Endodermal cell (in vitro differentiated cells): ENCODE measurements around the gene PDGFRB. TPM values are rescaled to one million over a fixed set of nuclear protein-coding genes. Genes with fewer than 3 reads are reported as not detected.

Source experiments
- DNase-seq: peaks from one replicate; pipeline ENCODE4 v3.0.0-alpha.2; 2017
- H3K27ac ChIP-seq: 2 replicates; pipeline ENCODE4 v1.5.1; 2013; ENCODE audit warnings: mild to moderate bottlenecking, low read depth, low read length, moderate library complexity
- H3K27me3 ChIP-seq: 2 replicates; pipeline ENCODE4 v1.6.1; 2013; ENCODE audit warnings: mild to moderate bottlenecking, low read length, moderate library complexity; ENCODE audit not compliant: insufficient read depth, control insufficient read depth, poor library complexity, severe bottlenecking
- H3K36me3 ChIP-seq: 2 replicates; pipeline ENCODE4 v1.7.0; 2013; ENCODE audit warnings: mild to moderate bottlenecking, low read length, moderate library complexity; ENCODE audit not compliant: control insufficient read depth, insufficient read depth
- H3K4me1 ChIP-seq: one replicate; pipeline ENCODE4 v1.7.0; 2013; ENCODE audit warnings: low read length; ENCODE audit not compliant: control insufficient read depth, insufficient read depth
- H3K4me3 ChIP-seq: 2 replicates; pipeline ENCODE4 v1.5.1; 2013; ENCODE audit warnings: mild to moderate bottlenecking, low read length, moderate library complexity
- H3K9ac ChIP-seq: 2 replicates; pipeline ENCODE4 v1.6.1; 2013; ENCODE audit warnings: mild to moderate bottlenecking, low read length, moderate library complexity; ENCODE audit not compliant: poor library complexity, severe bottlenecking; ENCODE audit errors: extremely low read depth
- H3K9me3 ChIP-seq: 2 replicates; pipeline ENCODE4 v1.6.1; 2013; ENCODE audit warnings: mild to moderate bottlenecking, low read length, moderate library complexity; ENCODE audit not compliant: control insufficient read depth
- H3K27ac Mint-ChIP-seq: 2 replicates; pipeline ENCODE4 v1.8.0; 2020; ENCODE audit warnings: mixed read lengths
- H3K27me3 Mint-ChIP-seq: 2 replicates; pipeline ENCODE4 v1.8.0; 2021; ENCODE audit warnings: mild to moderate bottlenecking, mixed read lengths; ENCODE audit not compliant: insufficient read depth
- H3K36me3 Mint-ChIP-seq: 2 replicates; pipeline ENCODE4 v1.8.0; 2020; ENCODE audit warnings: low read depth, mixed read lengths
- H3K4me1 Mint-ChIP-seq: 2 replicates; pipeline ENCODE4 v1.8.0; 2020; ENCODE audit warnings: mixed read lengths
- H3K4me3 Mint-ChIP-seq: 2 replicates; pipeline ENCODE4 v1.8.0; 2020; ENCODE audit warnings: mild to moderate bottlenecking, moderate library complexity, mixed read lengths
- H3K9me3 Mint-ChIP-seq: 2 replicates; pipeline ENCODE4 v1.8.0; 2020; ENCODE audit warnings: mild to moderate bottlenecking, mixed read lengths
- WGBS, 2 experiments: methylation state at CpG; one replicate each; pipeline versions ENCODE4 v1.1.5 to v1.1.7; 2013; ENCODE audit warnings: missing lambda C conversion rate in 2 of 2, mixed read lengths in 1 of 2; ENCODE audit not compliant: insufficient coverage in 1 of 2, insufficient read length in 1 of 2; 5-methylcytosine and 5-hydroxymethylcytosine counted together
- total RNA-seq, 2 donors: library from RNA; stranded (reverse); fragmentation: NEBNext Ultra II Directional in 1 of 2; extraction: Animal tissue kit (Norgen Biotek cat#: 25700) in 1 of 2; gene quantifications; 2 replicates in 1 of 2; 3 replicates in 1 of 2; pipeline ENCODE4 v1.2.1, GENCODE V29; 2021
- TF ChIP-seq, protein P1 (sequence below): fragments of 200-600 bp; sonication (generic); conservative IDR thresholded peaks from 2 replicates; pipeline ENCODE4 v1.5.0; 2021; ENCODE audit warnings: antibody characterized with exemption, mild to moderate bottlenecking

PDGFRB gene
- total RNA-seq, 2 donors from 2014 or later: 4.1 to 6.5 TPM

DNA sequence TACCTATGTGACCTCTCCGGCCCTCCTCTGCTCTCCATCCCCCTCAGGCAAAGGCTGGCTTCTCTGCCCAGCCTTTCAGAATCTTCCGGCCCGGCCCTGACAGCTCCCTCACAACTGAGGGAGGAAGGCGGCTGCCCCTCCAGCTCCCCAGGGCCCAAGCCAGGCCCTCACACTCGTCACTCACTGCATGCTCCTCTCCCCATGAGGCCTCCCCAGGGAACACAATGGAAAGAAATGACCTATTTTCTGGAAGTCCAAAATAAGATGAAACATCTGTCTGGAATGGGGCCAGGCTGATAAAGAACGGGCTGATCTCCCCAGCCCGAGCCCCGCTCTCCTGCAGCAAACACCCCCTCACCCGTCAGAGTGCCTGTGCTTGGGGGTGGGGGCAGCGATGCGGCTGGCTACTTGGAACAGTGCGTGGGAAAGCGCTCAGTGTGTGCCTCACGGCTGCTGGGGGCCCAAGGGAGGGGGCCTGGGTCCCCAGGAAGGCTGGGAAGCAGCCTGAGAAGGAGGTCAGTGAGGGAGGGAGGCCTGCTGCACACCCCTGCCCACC is 11.3 kb downstream of the PDGFRB start:
- H3K4me3 ChIP-seq: no peak overlapping the region
- no peaks in the 10 kb centered on the region for H3K9me3 ChIP-seq
- Mint-ChIP-seq H3K27me3 (peaks cover 3% of the 10 kb centered on the region), H3K4me1 (peaks cover 43% of the 10 kb centered on the region), H3K4me3 (no peak overlapping the region), H3K9me3 (no peaks in the 10 kb centered on the region), H3K27ac (peak overlapping the region; percentile 42), H3K36me3 (no peaks in the 10 kb centered on the region)
- peaks cover 17% of the 10 kb centered on the region for H3K4me1 ChIP-seq
- no peak overlapping the region for H3K9ac ChIP-seq
- H3K27me3 ChIP-seq: no peaks in the 10 kb centered on the region
- TF ChIP-seq, protein P1, sequence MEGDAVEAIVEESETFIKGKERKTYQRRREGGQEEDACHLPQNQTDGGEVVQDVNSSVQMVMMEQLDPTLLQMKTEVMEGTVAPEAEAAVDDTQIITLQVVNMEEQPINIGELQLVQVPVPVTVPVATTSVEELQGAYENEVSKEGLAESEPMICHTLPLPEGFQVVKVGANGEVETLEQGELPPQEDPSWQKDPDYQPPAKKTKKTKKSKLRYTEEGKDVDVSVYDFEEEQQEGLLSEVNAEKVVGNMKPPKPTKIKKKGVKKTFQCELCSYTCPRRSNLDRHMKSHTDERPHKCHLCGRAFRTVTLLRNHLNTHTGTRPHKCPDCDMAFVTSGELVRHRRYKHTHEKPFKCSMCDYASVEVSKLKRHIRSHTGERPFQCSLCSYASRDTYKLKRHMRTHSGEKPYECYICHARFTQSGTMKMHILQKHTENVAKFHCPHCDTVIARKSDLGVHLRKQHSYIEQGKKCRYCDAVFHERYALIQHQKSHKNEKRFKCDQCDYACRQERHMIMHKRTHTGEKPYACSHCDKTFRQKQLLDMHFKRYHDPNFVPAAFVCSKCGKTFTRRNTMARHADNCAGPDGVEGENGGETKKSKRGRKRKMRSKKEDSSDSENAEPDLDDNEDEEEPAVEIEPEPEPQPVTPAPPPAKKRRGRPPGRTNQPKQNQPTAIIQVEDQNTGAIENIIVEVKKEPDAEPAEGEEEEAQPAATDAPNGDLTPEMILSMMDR: no peak
- peak; percentile 69 for DNase-seq
- H3K27ac ChIP-seq: peak overlapping the region; percentile 51
- H3K36me3 ChIP-seq: no peaks in the 10 kb centered on the region
- 55 to 62% methylated on average over 6 to 14 of the region's 14 CpGs for WGBS, 2 experiments

DNA sequence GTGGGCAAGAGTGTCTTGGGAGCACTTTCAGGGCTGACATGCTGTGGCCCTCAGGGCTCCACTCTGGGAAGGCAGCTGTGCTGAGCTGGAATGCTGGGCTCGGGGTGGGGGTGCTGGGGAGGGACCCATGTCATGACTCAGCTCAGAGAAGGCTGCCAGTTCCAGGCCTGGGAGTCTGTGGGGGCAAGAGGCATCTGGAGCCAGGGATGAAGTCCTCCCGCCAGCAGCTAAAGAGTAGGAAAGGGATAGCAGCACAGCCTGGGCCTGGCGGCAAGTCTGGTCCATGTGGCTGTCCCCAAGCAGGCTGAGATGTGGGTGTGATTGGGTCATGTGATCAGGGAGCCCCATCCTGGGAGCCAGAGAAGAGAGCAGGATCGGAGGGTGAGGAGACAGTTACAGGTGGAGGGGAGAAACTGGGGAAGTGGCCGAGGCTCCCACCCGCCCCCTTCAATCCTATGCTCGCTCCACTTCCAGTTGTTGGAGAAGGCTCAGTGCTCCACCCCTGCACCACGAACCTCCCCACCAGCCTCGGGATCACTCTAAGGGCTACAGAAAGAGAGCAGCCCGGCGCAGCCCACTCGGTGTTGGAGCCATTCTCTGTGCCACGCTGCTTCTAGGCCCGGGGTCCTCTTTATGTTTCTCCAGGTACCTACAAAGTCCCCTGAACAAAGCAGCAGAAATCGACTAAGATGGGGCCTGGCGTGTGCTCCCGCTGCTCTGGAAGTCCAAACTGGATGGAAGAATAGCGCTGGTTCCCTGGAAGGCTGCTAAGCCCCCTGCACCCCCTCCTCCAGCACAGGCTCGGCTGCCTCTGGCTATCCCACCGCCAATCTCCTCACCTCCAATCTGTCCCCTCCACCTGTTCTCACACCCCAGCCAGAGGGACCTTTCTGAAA is 12.0 kb downstream of the PDGFRB start:
- 81 to 82% methylated on average over 7 to 20 of the region's 20 CpGs for WGBS, 2 experiments
- Histone ChIP-seq H3K4me1 (peaks cover 24% of the 10 kb centered on the region), H3K36me3 (no peaks in the 10 kb centered on the region), H3K4me3 (no peak overlapping the region), H3K27me3 (no peaks in the 10 kb centered on the region), H3K9me3 (no peaks in the 10 kb centered on the region), H3K9ac (no peak overlapping the region), H3K27ac (peak overlapping the region; percentile 51)
- H3K9me3 Mint-ChIP-seq: no peaks in the 10 kb centered on the region
- no peaks in the 10 kb centered on the region for H3K27me3 Mint-ChIP-seq
- no peaks in the 10 kb centered on the region for H3K36me3 Mint-ChIP-seq
- H3K27ac Mint-ChIP-seq: peak overlapping the region; percentile 42
- H3K4me1 Mint-ChIP-seq: peaks cover 50% of the 10 kb centered on the region
- DNase-seq: peak; percentile 57
- H3K4me3 Mint-ChIP-seq: no peak overlapping the region
- TF ChIP-seq, protein P1: no peak

DNA sequence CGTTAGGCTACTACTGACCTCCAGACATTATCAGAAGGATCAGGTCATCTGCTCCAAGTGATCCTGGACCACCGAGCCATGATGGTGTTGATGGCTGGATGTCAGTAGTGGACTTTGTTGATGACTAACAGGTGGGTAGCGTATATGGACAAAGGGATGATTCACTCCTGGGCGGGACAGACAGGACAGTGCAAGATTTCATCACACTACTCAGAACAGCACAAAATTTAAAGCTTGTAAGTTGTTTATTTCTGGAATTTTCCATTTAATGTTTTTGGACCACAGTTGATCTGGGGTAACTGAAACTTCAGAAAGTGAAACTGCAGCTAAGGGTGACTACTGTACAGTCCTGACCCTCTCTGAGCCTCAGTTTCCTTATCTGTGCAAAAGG is 12.7 kb downstream of the PDGFRB start:
- H3K4me3 ChIP-seq: no peak overlapping the region
- peaks cover 30% of the 10 kb centered on the region for H3K4me1 ChIP-seq
- no peaks in the 10 kb centered on the region for H3K27me3 ChIP-seq
- TF ChIP-seq, protein P1: no peak
- no peaks in the 10 kb centered on the region for H3K9me3 Mint-ChIP-seq
- peaks cover 56% of the 10 kb centered on the region for H3K4me1 Mint-ChIP-seq
- no peaks in the 10 kb centered on the region for H3K27me3 Mint-ChIP-seq
- no peaks in the 10 kb centered on the region for H3K9me3 ChIP-seq
- no peak overlapping the region for H3K4me3 Mint-ChIP-seq
- no peak overlapping the region for H3K27ac ChIP-seq
- no peak overlapping the region for H3K27ac Mint-ChIP-seq
- H3K36me3 ChIP-seq: no peaks in the 10 kb centered on the region
- H3K36me3 Mint-ChIP-seq: no peaks in the 10 kb centered on the region
- DNase-seq: no peak
- WGBS, 2 experiments: 94% methylated on average over 4 of the region's 4 CpGs; no CpG with 5 or more reads in 1 of the 2 experiments
- H3K9ac ChIP-seq: no peak overlapping the region
